IPS-18c (cell line): ENCODE measurements around the gene PLSCR2.

ENCODE experiments used
- H3K4me3 ChIP-seq: 2 replicates; pipeline ENCODE4 v1.7.0; 2013; ENCODE audit warnings: low read depth, mild to moderate bottlenecking, low read length, moderate library complexity; ENCODE audit not compliant: insufficient read depth
- H3K9me3 ChIP-seq: one replicate; pipeline ENCODE4 v1.6.1; 2013; ENCODE audit warnings: mild to moderate bottlenecking, low read length, moderate library complexity; ENCODE audit not compliant: control insufficient read depth, insufficient read depth

Gene PLSCR2

GRCh38 chr3:146387566-146387965, 81.8 kb downstream of the PLSCR2 start:
- Histone ChIP-seq H3K9me3 (no peaks in the 10 kb centered on the region), H3K4me3 (no peak overlapping the region)

GRCh38 chr3:146386936-146387335, 82.4 kb downstream of the PLSCR2 start:
- H3K4me3 ChIP-seq, result no peak overlapping the region
- H3K9me3 ChIP-seq, result no peaks in the 10 kb centered on the region

DNA sequence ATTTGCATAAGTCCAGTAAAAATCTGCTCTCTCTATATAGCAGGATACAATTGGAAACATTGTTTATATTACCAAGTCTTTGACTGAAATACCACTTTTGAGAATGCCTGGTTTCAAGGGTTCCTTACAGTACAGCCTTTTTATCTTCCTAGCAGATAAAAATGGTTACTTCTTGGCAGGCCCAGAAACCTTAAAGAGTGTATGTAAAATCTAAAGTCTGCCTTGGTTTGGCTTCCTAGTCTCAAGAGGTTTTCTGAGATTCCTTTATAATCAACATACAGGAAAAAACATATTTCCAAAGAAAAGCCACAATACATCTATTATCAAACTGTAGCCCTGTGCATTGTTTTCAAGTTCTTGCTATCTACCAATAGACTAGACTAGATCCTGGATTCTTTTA, 84.6 kb downstream of the PLSCR2 start:
- no peaks in the 10 kb centered on the region for H3K9me3 ChIP-seq
- no peak overlapping the region for H3K4me3 ChIP-seq
